Osteocyte (in vitro differentiated cells): ENCODE results near the gene OR10A3. TPM values are rescaled to one million over a fixed set of nuclear protein-coding genes. Genes with fewer than 3 reads are reported as not detected.

Experiments
- DNase-seq: peaks from one replicate; pipeline ENCODE4 v3.0.0; 2021; ENCODE audit warnings: mixed read lengths; ENCODE audit not compliant: unreplicated experiment; ENCODE audit errors: extremely low spot score
- H3K27ac Mint-ChIP-seq: one replicate; pipeline ENCODE4 v1.8.0; 2021; ENCODE audit warnings: mild to moderate bottlenecking, mixed read lengths; ENCODE audit not compliant: unreplicated experiment
- H3K27me3 Mint-ChIP-seq: one replicate; pipeline ENCODE4 v1.8.0; 2021; ENCODE audit warnings: mixed read lengths; ENCODE audit not compliant: unreplicated experiment
- H3K36me3 Mint-ChIP-seq: one replicate; pipeline ENCODE4 v1.8.0; 2021; ENCODE audit warnings: mixed read lengths; ENCODE audit not compliant: unreplicated experiment
- H3K4me1 Mint-ChIP-seq: one replicate; pipeline ENCODE4 v1.8.0; 2021; ENCODE audit warnings: mixed read lengths; ENCODE audit not compliant: unreplicated experiment
- H3K4me3 Mint-ChIP-seq: one replicate; pipeline ENCODE4 v1.8.0; 2021; ENCODE audit warnings: mild to moderate bottlenecking, moderate library complexity, mixed read lengths; ENCODE audit not compliant: unreplicated experiment
- H3K9me3 Mint-ChIP-seq: one replicate; pipeline ENCODE4 v1.8.0; 2021; ENCODE audit warnings: mixed read lengths; ENCODE audit not compliant: unreplicated experiment
- CTCF ChIP-seq: fragments of 200-600 bp; sonication (generic); IDR thresholded peaks from 2 replicates; pipeline ENCODE4 v1.5.0; 2021; ENCODE audit warnings: antibody characterized with exemption, mild to moderate bottlenecking, moderate library complexity
- total RNA-seq: library from RNA; stranded (reverse); gene quantifications from 2 replicates; pipeline ENCODE4 v1.2.1, GENCODE V29; 2021

Gene OR10A3
- total RNA-seq, 1 donor from 2014 or later: not detected

GRCh38 chr11:7907121-7907520 lies 34.4 kb downstream of the OR10A3 start:
- Mint-ChIP-seq H3K27ac (no peak overlapping the region), H3K27me3 (no peaks in the 10 kb centered on the region), H3K36me3 (no peaks in the 10 kb centered on the region), H3K4me3 (no peak overlapping the region), H3K9me3 (no peaks in the 10 kb centered on the region), H3K4me1 (peaks cover 42% of the 10 kb centered on the region)
- no peak for DNase-seq
- no peak for TF ChIP-seq CTCF

GRCh38 chr11:7906481-7906880 lies 35.0 kb downstream of the OR10A3 start:
- peaks cover 42% of the 10 kb centered on the region for H3K4me1 Mint-ChIP-seq
- TF ChIP-seq CTCF: no peak
- H3K36me3 Mint-ChIP-seq: no peaks in the 10 kb centered on the region
- no peak overlapping the region for H3K4me3 Mint-ChIP-seq
- H3K27ac Mint-ChIP-seq: peak overlapping the region; percentile 17
- H3K27me3 Mint-ChIP-seq: no peaks in the 10 kb centered on the region
- no peak for DNase-seq
- H3K9me3 Mint-ChIP-seq: no peaks in the 10 kb centered on the region

GRCh38 chr11:7905961-7906429 lies 35.5 kb downstream of the OR10A3 start:
- TF ChIP-seq CTCF: no peak
- H3K36me3 Mint-ChIP-seq: no peaks in the 10 kb centered on the region
- no peaks in the 10 kb centered on the region for H3K27me3 Mint-ChIP-seq
- H3K4me1 Mint-ChIP-seq: peaks cover 42% of the 10 kb centered on the region
- peak overlapping the region; percentile 17 for H3K27ac Mint-ChIP-seq
- H3K4me3 Mint-ChIP-seq: no peak overlapping the region
- DNase-seq: no peak
- no peaks in the 10 kb centered on the region for H3K9me3 Mint-ChIP-seq

- Mint-ChIP-seq H3K4me3 (no peak overlapping the region), H3K27me3 (no peaks in the 10 kb centered on the region), H3K9me3 (no peaks in the 10 kb centered on the region), H3K4me1 (peaks cover 42% of the 10 kb centered on the region), H3K27ac (peak overlapping the region; percentile 17), H3K36me3 (no peaks in the 10 kb centered on the region)
- DNase-seq: no peak
- no peak for TF ChIP-seq CTCF
Observed at GRCh38 chr11:7905549-7905948, 36.0 kb downstream of the OR10A3 start.

- DNase-seq: no peak
- H3K9me3 Mint-ChIP-seq: no peaks in the 10 kb centered on the region
- no peak overlapping the region for H3K4me3 Mint-ChIP-seq
- peaks cover 42% of the 10 kb centered on the region for H3K4me1 Mint-ChIP-seq
- no peaks in the 10 kb centered on the region for H3K27me3 Mint-ChIP-seq
- TF ChIP-seq CTCF: peak; percentile 64
- no peaks in the 10 kb centered on the region for H3K36me3 Mint-ChIP-seq
- H3K27ac Mint-ChIP-seq: no peak overlapping the region
Observed at GRCh38 chr11:7904917-7905316, 36.6 kb downstream of the OR10A3 start.
